SK-N-SH treated with all-trans-retinoic acid at 6 μM for 48 hours (cell line): ENCODE data around the gene HCN2.
"Not testable (repeated sequence)": the region's sequence is repeated elsewhere in the genome, so short reads cannot be mapped to it uniquely, and the experiment has no call there.

Experiments used
- ATAC-seq: fragments of 200-7000 bp; cut with Tn5 transposase; 3 replicates; pipeline ENCODE4 v1.9.1; 2020; ENCODE audit warnings: mild to moderate bottlenecking, moderate library complexity
- ARNTL ChIP-seq: fragments of 450-650 bp; formaldehyde crosslinking; IDR thresholded peaks from 2 replicates; pipeline ENCODE4 v1.5.0; 2020; ENCODE audit warnings: low read depth, mild to moderate bottlenecking, moderate library complexity, borderline replicate concordance
- BACH2 ChIP-seq: fragments of 250-450 bp; sonication (Bioruptor Pico); IDR thresholded peaks from 2 replicates; pipeline ENCODE4 v1.9.0; 2021; ENCODE audit warnings: mild to moderate bottlenecking, borderline replicate concordance
- CREB5 ChIP-seq: fragments of 250-450 bp; sonication (Bioruptor Pico); IDR thresholded peaks from 2 replicates; pipeline ENCODE4 v1.5.1; 2020; ENCODE audit warnings: low read depth, mild to moderate bottlenecking, moderate library complexity
- CSDC2 ChIP-seq: fragments of 250-450 bp; sonication (Bioruptor Pico); IDR thresholded peaks from 2 replicates; pipeline ENCODE4 v1.5.0; 2020; ENCODE audit warnings: mild to moderate bottlenecking, moderate library complexity
- ESRRG ChIP-seq: fragments of 250-450 bp; sonication (Bioruptor Pico); IDR thresholded peaks from 2 replicates; pipeline ENCODE4 v1.6.1; 2021; ENCODE audit warnings: mild to moderate bottlenecking
- GLIS3 ChIP-seq: fragments of 250-450 bp; sonication (Bioruptor Pico); IDR thresholded peaks from 2 replicates; pipeline ENCODE4 v1.5.0; 2020; ENCODE audit warnings: mild to moderate bottlenecking, moderate library complexity
- ISL1 ChIP-seq: fragments of 250-450 bp; sonication (Bioruptor Pico); IDR thresholded peaks from 2 replicates; pipeline ENCODE4 v2.1.2; 2022; ENCODE audit warnings: mild to moderate bottlenecking, moderate library complexity
- OSR1 ChIP-seq: fragments of 250-450 bp; sonication (Bioruptor Pico); IDR thresholded peaks from 2 replicates; pipeline ENCODE4 v1.8.0; 2022; ENCODE audit warnings: moderate library complexity, mild to moderate bottlenecking, inconsistent platforms
- POU6F1 ChIP-seq: fragments of 250-450 bp; sonication (Bioruptor Pico); IDR thresholded peaks from 2 replicates; pipeline ENCODE4 v1.8.0; 2021; ENCODE audit warnings: low read depth, mild to moderate bottlenecking, moderate library complexity, borderline replicate concordance
- PPARA ChIP-seq: fragments of 250-450 bp; sonication (Bioruptor Pico); IDR thresholded peaks from 2 replicates; pipeline ENCODE4 v1.5.0; 2020; ENCODE audit warnings: mild to moderate bottlenecking, borderline replicate concordance
- RARB ChIP-seq: fragments of 250-450 bp; sonication (Bioruptor Pico); IDR thresholded peaks from 2 replicates; pipeline ENCODE4 v1.8.0; 2021; ENCODE audit warnings: mild to moderate bottlenecking, moderate library complexity
- SNAI2 ChIP-seq: fragments of 250-450 bp; sonication (Bioruptor Pico); IDR thresholded peaks from 2 replicates; pipeline ENCODE4 v1.5.0; 2020; ENCODE audit warnings: mild to moderate bottlenecking, moderate library complexity
- TCF4 ChIP-seq: fragments of 250-450 bp; sonication (Bioruptor Pico); IDR thresholded peaks from 2 replicates; pipeline ENCODE4 v1.8.0; 2021; ENCODE audit warnings: mild to moderate bottlenecking, moderate library complexity, borderline replicate concordance
- TOX ChIP-seq: fragments of 250-450 bp; sonication (Bioruptor Pico); IDR thresholded peaks from 2 replicates; pipeline ENCODE4 v1.8.0; 2021; ENCODE audit warnings: mild to moderate bottlenecking, moderate library complexity, borderline replicate concordance
- TSHZ2 ChIP-seq: fragments of 250-450 bp; sonication (Bioruptor Pico); IDR thresholded peaks from 2 replicates; pipeline ENCODE4 v1.5.0; 2020; ENCODE audit warnings: mild to moderate bottlenecking, moderate library complexity
- ZC3H10 ChIP-seq: fragments of 250-450 bp; sonication (Bioruptor Pico); IDR thresholded peaks from 2 replicates; pipeline ENCODE4 v1.5.1; 2021; ENCODE audit warnings: mild to moderate bottlenecking, moderate library complexity
- ZFP3 ChIP-seq: fragments of 250-450 bp; sonication (Bioruptor Pico); IDR thresholded peaks from 2 replicates; pipeline ENCODE4 v1.5.0; 2020; ENCODE audit warnings: mild to moderate bottlenecking, moderate library complexity
- ZNF565 ChIP-seq: fragments of 450-650 bp; formaldehyde crosslinking; conservative IDR thresholded peaks from 2 replicates; pipeline ENCODE4 v1.5.0; 2020; ENCODE audit warnings: low read depth, mild to moderate bottlenecking, moderate library complexity
- ZNF70 ChIP-seq: fragments of 450-650 bp; formaldehyde crosslinking; IDR thresholded peaks from 2 replicates; pipeline ENCODE4 v1.5.0; 2020; ENCODE audit warnings: mild to moderate bottlenecking, moderate library complexity
- ZNF8 ChIP-seq: fragments of 450-650 bp; formaldehyde crosslinking; IDR thresholded peaks from 2 replicates; pipeline ENCODE4 v1.5.0; 2020; ENCODE audit warnings: mild to moderate bottlenecking, moderate library complexity

Gene HCN2

GRCh38 chr19:619286-620002, 29.8 kb downstream of the HCN2 start:
- no peak for ATAC-seq
- TF ChIP-seq ESRRG (CRISPR knock-in tag) (no peak), TCF4 (CRISPR knock-in tag) (no peak), BACH2 (CRISPR knock-in tag) (no peak), OSR1 (CRISPR knock-in tag) (no peak), CREB5 (CRISPR knock-in tag) (no peak), ISL1 (CRISPR knock-in tag) (no peak), ZNF8 (no peak), CSDC2 (CRISPR knock-in tag) (no peak), ZFP3 (CRISPR knock-in tag) (no peak), ZC3H10 (CRISPR knock-in tag) (no peak), ZNF70 (CRISPR knock-in tag) (no peak), TOX (no peak), ZNF565 (CRISPR knock-in tag) (no peak), RARB (no peak), TSHZ2 (CRISPR knock-in tag) (no peak), POU6F1 (CRISPR knock-in tag) (no peak), GLIS3 (CRISPR knock-in tag) (no peak)

DNA sequence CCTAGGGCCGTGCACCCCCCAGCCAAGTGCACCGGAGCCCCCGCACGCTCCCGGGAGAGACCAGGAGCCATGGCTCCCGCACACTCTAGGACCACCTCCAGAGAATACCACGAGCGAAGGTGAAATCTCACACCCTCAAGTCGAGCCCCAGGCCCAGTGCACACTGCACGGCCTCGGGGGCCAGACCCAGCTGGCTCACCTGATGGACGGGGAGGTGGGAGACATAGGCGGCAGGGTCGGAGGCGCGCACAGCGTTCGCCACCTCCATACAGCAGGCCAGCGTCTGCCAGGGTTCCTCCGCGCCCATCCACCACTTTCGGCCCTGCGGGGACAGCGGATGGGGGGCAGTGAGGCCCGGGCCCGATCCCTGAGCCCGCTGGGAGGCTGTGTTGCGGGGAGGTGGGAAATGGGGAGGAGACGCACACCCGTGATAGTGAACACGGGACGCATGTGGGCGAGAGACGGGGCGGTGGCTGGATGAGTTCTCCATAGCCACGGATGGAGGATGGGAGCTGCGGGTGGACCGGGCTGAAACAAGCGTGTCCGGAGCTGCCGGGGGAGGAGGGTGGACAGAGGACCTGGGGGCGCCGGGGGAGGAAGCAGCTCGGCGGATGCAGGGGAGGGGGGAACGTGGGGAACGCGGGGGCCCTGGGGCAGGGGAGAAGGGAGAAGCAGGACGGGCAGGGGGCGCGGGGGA, 30.6 kb downstream of the HCN2 start:
- no peak for ATAC-seq
- no peak for TF ChIP-seq CSDC2 (CRISPR knock-in tag)
- no peak for TF ChIP-seq ZNF70 (CRISPR knock-in tag)
- no peak for TF ChIP-seq TSHZ2 (CRISPR knock-in tag)
- no peak for TF ChIP-seq PPARA (CRISPR knock-in tag)
- TF ChIP-seq ARNTL (CRISPR knock-in tag) = no peak
- TF ChIP-seq SNAI2 (CRISPR knock-in tag) = no peak

DNA sequence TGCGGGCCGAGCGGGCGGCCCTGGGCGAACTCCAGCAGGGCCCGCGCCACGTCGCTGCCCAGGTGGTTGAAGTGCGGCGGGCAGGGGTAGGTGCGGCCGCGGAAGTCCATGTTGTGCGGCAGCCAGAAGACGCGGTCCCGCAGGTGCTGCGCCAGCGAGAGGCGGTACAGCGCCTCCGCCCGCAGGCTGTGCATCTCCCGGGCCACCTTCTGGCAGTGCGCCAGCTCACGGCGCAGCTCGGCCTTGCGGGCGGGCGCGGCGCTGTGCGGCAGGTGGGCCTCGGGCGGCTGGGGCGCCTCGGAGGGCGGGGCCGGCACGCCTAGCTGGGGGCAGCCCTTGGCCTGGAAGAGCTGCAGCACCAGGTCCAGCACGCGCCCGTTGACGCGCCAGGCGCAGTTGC, 31.5 kb downstream of the HCN2 start:
- not testable (repeated sequence) for ATAC-seq

GRCh38 chr19:621819-622218, 32.1 kb downstream of the HCN2 start:
- ATAC-seq = no peak
- no peak for TF ChIP-seq ESRRG (CRISPR knock-in tag)
- TF ChIP-seq CSDC2 (CRISPR knock-in tag) = no peak
